Stimulated activated CD8-positive, alpha-beta memory T cell treated with anti-CD3 and anti-CD28 coated beads, Interleukin-12 subunit alpha, Interleukin-12 subunit beta, amount 100 ng/mL, for 4 hours (primary cell): ENCODE data around the gene HIVEP2.

ENCODE experiments used
- DNase-seq: peaks from one replicate; pipeline ENCODE4 v3.0.0-alpha.2; 2020; ENCODE audit warnings: low read depth

Gene HIVEP2

GRCh38 chr6:142863981-142864380, 81.0 kb downstream of the HIVEP2 start:
- no peak for DNase-seq

- no peak for DNase-seq
These were observed 83.3 kb downstream of the HIVEP2 start for GRCh38 chr6:142861711-142862110.

GRCh38 chr6:142860498-142860897, 84.5 kb downstream of the HIVEP2 start:
- DNase-seq = no peak

GRCh38 chr6:142857796-142858555, 87.0 kb downstream of the HIVEP2 start:
- DNase-seq = no peak

- DNase-seq = no peak
These were observed 87.7 kb downstream of the HIVEP2 start for GRCh38 chr6:142857233-142857761.

- DNase-seq = no peak
These were observed 88.2 kb downstream of the HIVEP2 start for GRCh38 chr6:142856624-142857232.

GRCh38 chr6:142855893-142856623, 88.9 kb downstream of the HIVEP2 start:
- DNase-seq = no peak

- DNase-seq = no peak
These were observed 90.1 kb downstream of the HIVEP2 start for GRCh38 chr6:142854589-142855488.

- no peak for DNase-seq
These were observed 91.5 kb downstream of the HIVEP2 start for GRCh38 chr6:142853244-142854180.

GRCh38 chr6:142851601-142852000, 93.4 kb downstream of the HIVEP2 start:
- no peak for DNase-seq

- DNase-seq = no peak
These were observed 94.1 kb downstream of the HIVEP2 start for GRCh38 chr6:142850679-142851423.

- no peak for DNase-seq
These were observed 96.0 kb downstream of the HIVEP2 start for GRCh38 chr6:142848976-142849375.

GRCh38 chr6:142848156-142848555, 96.8 kb downstream of the HIVEP2 start:
- no peak for DNase-seq

- DNase-seq = no peak
These were observed 98.1 kb downstream of the HIVEP2 start for GRCh38 chr6:142846883-142847287.

- DNase-seq = no peak
These were observed 98.5 kb downstream of the HIVEP2 start for GRCh38 chr6:142846459-142846831.

GRCh38 chr6:142845624-142846458, 99.1 kb downstream of the HIVEP2 start:
- DNase-seq = peak; percentile 27

GRCh38 chr6:142845143-142845571, 99.8 kb downstream of the HIVEP2 start:
- no peak for DNase-seq

- DNase-seq = no peak
These were observed 100.8 kb downstream of the HIVEP2 start for GRCh38 chr6:142844065-142844755.
